Measurements from ENCODE around the gene KRTAP9-1. TPM values are rescaled to one million over a fixed set of nuclear protein-coding genes. Genes with fewer than 3 reads are reported as not detected.
"Not testable (repeated sequence)": the region's sequence is repeated elsewhere in the genome, so short reads cannot be mapped to it uniquely, and the experiment has no call there.

The KRTAP9-1 gene
- total and polyA plus RNA-seq, 10 donors, result not detected

DNA sequence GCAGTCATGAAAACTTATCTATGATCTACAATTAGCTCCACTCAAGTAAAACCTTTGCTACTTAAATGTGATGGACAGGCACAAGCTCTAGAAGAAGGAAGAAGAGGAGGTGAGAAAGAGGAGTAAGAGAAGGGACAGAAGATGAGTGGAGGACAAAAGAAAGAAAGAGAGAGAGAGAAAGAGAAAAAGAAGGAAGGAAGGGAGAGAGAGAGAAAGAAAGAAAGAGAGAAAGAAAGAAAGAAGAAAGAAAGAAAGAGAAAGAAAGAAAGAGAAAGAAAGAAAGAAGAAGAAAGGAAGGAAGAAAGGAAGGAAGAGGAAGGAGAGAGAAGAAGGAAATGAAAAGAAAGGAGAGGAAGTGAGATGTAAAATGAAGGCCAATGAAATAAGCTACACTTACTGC is 40.4 kb downstream of the KRTAP9-1 start:
- H3K9me3 ChIP-seq, result no peaks in the 10 kb centered on the region
- intact Hi-C loops (cut with DNase I; ENCODE audit: low total_unique reads), result loop anchor here (2.0 kb wide), 1 partner anchor 15 kb away; no protein-coding TSS in a partner anchor
- no peak for TF ChIP-seq POLR2A (IDR thresholded peaks at IDR 0.05)
- TF ChIP-seq POLR2AphosphoS5 (IDR thresholded peaks at IDR 0.05), result no peak
- TF ChIP-seq CTCF (IDR thresholded peaks at IDR 0.05 in 8 of 11, conservative IDR thresholded peaks at IDR 0.05 in 3 of 11), result no peak

DNA sequence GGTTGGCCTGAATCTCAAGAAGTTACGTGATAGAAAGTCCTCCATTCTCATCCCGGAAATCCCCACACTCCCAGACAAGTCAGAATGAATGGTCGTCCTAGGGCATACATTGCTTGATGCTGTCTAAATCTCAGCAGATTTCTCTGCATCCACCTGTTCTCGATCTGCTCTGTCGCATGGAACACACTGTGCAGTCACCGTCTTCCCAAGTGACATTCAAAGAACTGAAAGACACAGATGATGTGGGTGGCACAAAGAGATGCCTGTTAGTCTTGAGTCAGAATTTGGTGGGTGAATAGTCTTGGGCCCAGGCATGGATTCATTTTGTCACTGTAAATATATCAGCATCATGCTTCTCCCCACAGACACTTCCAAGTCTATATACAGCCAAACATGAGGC is 42.0 kb downstream of the KRTAP9-1 start:
- Histone ChIP-seq H3K4me3 (no peak overlapping the region), H3K4me1 (no peaks in the 10 kb centered on the region), H3K27me3 (replicated peaks in 1 of 7) (peaks cover 0 to 30% (median 5%) of the 10 kb centered on the region in 7 donors), H3K9me3 (no peaks in the 10 kb centered on the region), H3K36me3 (no peaks in the 10 kb centered on the region), H3K27ac (no peak overlapping the region)
- intact Hi-C loops (cut with DNase I; ENCODE audit: low total_unique reads), result loop anchor here (2.0 kb wide), 1 partner anchor 13 kb away; no protein-coding TSS in a partner anchor
- DNase-seq, result no peak
- 86 to 93% (median 92%) methylated on average over 6 of the region's 6 CpGs for WGBS, 5 donors
- TF ChIP-seq POLR2AphosphoS5 (IDR thresholded peaks at IDR 0.05) (no peak), POLR2A (IDR thresholded peaks at IDR 0.05) (no peak), CTCF (IDR thresholded peaks at IDR 0.05 in 8 of 11, conservative IDR thresholded peaks at IDR 0.05 in 3 of 11) (no peak)

More for the DNA sequence above, 40.4 kb downstream of the KRTAP9-1 start:
- peaks cover 0 to 40% (median 5%) of the 10 kb centered on the region in 7 donors for H3K27me3 ChIP-seq (replicated peaks in 1 of 7)
- H3K4me1 ChIP-seq, result no peaks in the 10 kb centered on the region
- no peak overlapping the region for H3K27ac ChIP-seq
- H3K36me3 ChIP-seq, result no peaks in the 10 kb centered on the region
- H3K4me3 ChIP-seq, result no peak overlapping the region
- no peak for DNase-seq

DNA sequence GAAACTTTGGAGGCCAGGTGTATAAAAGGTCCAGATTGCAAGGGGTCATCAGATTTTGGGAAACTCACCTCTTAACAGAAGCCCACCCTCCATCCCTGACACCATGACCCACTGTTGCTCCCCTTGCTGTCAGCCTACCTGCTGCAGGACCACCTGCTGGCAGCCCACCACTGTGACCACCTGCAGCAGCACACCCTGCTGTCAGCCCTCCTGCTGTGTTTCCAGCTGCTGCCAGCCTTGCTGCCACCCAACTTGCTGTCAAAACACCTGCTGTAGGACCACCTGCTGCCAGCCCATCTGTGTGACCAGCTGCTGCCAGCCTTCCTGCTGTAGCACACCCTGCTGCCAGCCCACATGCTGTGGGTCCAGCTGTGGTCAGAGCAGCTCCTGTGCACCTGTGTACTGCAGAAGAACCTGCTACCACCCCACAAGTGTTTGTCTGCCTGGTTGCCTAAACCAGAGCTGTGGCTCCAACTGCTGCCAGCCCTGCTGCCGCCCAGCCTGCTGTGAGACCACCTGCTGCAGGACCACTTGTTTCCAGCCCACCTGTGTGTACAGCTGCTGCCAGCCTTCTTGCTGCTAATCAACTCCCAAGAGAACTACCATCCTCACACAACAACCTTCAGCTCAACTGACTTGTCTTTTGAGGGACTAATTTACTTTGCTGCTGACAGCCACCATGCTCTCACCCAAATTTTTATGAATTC is 42.9 kb downstream of the KRTAP9-1 start, which contains the start of gene KRTAP9-3:
Gene KRTAP9-3 (plus strand): TSS at position 51 of the 707 bp plus-strand sequence. CDS start 53 bp downstream, at position 104.
- H3K9me3 ChIP-seq; H3K4me1 ChIP-seq; intact Hi-C loops (cut with DNase I; ENCODE audit: low total_unique reads); DNase-seq; H3K36me3 ChIP-seq; H3K27ac ChIP-seq; H3K4me3 ChIP-seq: not testable (repeated sequence)
- 72 to 100% (median 80%) methylated on average over 1 of the region's 1 CpG for WGBS, 5 donors
- peaks cover 0 to 30% (median 5%) of the 10 kb centered on the region in 7 donors for H3K27me3 ChIP-seq (replicated peaks in 1 of 7)

DNA sequence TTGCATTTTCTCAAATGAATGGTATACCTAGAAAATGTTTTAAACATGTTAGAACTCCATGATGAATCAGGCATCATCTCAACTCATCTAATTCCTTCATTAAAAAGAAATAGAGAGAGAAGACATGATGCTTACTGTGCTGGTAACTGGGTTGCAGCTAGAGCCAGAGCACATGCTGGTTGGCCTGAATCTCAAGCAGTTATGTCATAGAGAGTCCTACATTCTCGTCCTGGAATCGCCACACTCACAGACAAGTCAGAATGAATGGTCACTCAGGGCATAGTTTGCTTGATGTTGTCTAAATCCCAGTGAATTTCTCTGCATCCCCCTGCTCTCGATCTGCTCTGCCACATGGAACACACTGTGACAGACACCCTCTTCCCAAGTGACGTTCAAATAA is 47.4 kb downstream of the KRTAP9-1 start:
- WGBS, 5 donors, result 75 to 87% (median 83%) methylated on average over 4 of the region's 4 CpGs
- H3K4me3 ChIP-seq; H3K36me3 ChIP-seq; H3K9me3 ChIP-seq; H3K27ac ChIP-seq; intact Hi-C loops (cut with DNase I; ENCODE audit: low total_unique reads); H3K4me1 ChIP-seq; DNase-seq: not testable (repeated sequence)
- peaks cover 0 to 24% (median 0%) of the 10 kb centered on the region in 7 donors for H3K27me3 ChIP-seq (replicated peaks in 1 of 7)

- WGBS, 5 donors, result 33 to 70% (median 55%) methylated on average over 2 to 3 of the region's 3 CpGs; no CpG with 5 or more reads in 1 of the 5 donors
- H3K4me3 ChIP-seq; H3K4me1 ChIP-seq; DNase-seq; H3K9me3 ChIP-seq; H3K36me3 ChIP-seq; H3K27ac ChIP-seq; intact Hi-C loops (cut with DNase I; ENCODE audit: low total_unique reads): not testable (repeated sequence)
- peaks cover 0 to 18% (median 0%) of the 10 kb centered on the region in 7 donors for H3K27me3 ChIP-seq (replicated peaks in 1 of 7)
Observed at GRCh38 chr17:41237949-41238437, 48.3 kb downstream of the KRTAP9-1 start, which contains the start of gene KRTAP9-8. TSS of gene KRTAP9-8 (plus strand) at chr17:41237999. CDS start at chr17:41238052, 53 bp downstream.

Small RNA genes lying within 50 kb of the gene (small RNA-seq; reads per million reads assigned to genes)
- gene KRTAP4-17P, result 0 reads per million in 4 donors

Other genes with a start within 250 kb of the KRTAP9-1 start
Only the 30 nearest of the 40 such genes appear.
- not detected for gene KRTAP1-4, start 159.7 kb upstream of the KRTAP9-1 start, total RNA-seq
- not detected for gene KRTAP1-4, start 159.7 kb upstream of the KRTAP9-1 start, polyA plus RNA-seq
- gene KRTAP1-3, start 155.0 kb upstream of the KRTAP9-1 start, total RNA-seq, result not detected
- gene KRTAP1-3, start 155.0 kb upstream of the KRTAP9-1 start, polyA plus RNA-seq, result not detected
- gene KRTAP1-1, start 148.4 kb upstream of the KRTAP9-1 start, total RNA-seq, result not detected
- not detected for gene KRTAP1-1, start 148.4 kb upstream of the KRTAP9-1 start, polyA plus RNA-seq
- not detected for gene KRTAP2-1, start 142.6 kb upstream of the KRTAP9-1 start, total RNA-seq
- gene KRTAP2-1, start 142.6 kb upstream of the KRTAP9-1 start, polyA plus RNA-seq, result not detected
- gene KRTAP2-2, start 134.7 kb upstream of the KRTAP9-1 start, total RNA-seq, result not detected
- not detected for gene KRTAP2-2, start 134.7 kb upstream of the KRTAP9-1 start, polyA plus RNA-seq
- not detected for gene KRTAP2-3, start 129.8 kb upstream of the KRTAP9-1 start, total RNA-seq
- gene KRTAP2-3, start 129.8 kb upstream of the KRTAP9-1 start, polyA plus RNA-seq, result not detected
- not detected for gene KRTAP2-4, start 124.0 kb upstream of the KRTAP9-1 start, total RNA-seq
- not detected for gene KRTAP2-4, start 124.0 kb upstream of the KRTAP9-1 start, polyA plus RNA-seq
- not detected for gene KRTAP4-7, start 105.7 kb upstream of the KRTAP9-1 start, total RNA-seq
- not detected for gene KRTAP4-7, start 105.7 kb upstream of the KRTAP9-1 start, polyA plus RNA-seq
- not detected for gene KRTAP4-8, start 91.7 kb upstream of the KRTAP9-1 start, total RNA-seq
- gene KRTAP4-8, start 91.7 kb upstream of the KRTAP9-1 start, polyA plus RNA-seq, result not detected
- not detected for gene KRTAP4-16, start 87.7 kb upstream of the KRTAP9-1 start, total RNA-seq
- gene KRTAP4-16, start 87.7 kb upstream of the KRTAP9-1 start, polyA plus RNA-seq, result not detected
- not detected for gene KRTAP4-9, start 84.5 kb upstream of the KRTAP9-1 start, total RNA-seq
- gene KRTAP4-9, start 84.5 kb upstream of the KRTAP9-1 start, polyA plus RNA-seq, result not detected
- gene KRTAP4-11, start 71.5 kb upstream of the KRTAP9-1 start, total RNA-seq, result not detected
- not detected for gene KRTAP4-11, start 71.5 kb upstream of the KRTAP9-1 start, polyA plus RNA-seq
- gene KRTAP4-12, start 65.7 kb upstream of the KRTAP9-1 start, total RNA-seq, result not detected
- not detected for gene KRTAP4-12, start 65.7 kb upstream of the KRTAP9-1 start, polyA plus RNA-seq
- gene KRTAP4-6, start 49.3 kb upstream of the KRTAP9-1 start, total RNA-seq, result not detected
- gene KRTAP4-6, start 49.3 kb upstream of the KRTAP9-1 start, polyA plus RNA-seq, result not detected
- gene KRTAP4-5, start 40.1 kb upstream of the KRTAP9-1 start, total RNA-seq, result not detected
- gene KRTAP4-5, start 40.1 kb upstream of the KRTAP9-1 start, polyA plus RNA-seq, result not detected
- not detected for gene KRTAP4-4, start 29.1 kb upstream of the KRTAP9-1 start, total RNA-seq
- gene KRTAP4-4, start 29.1 kb upstream of the KRTAP9-1 start, polyA plus RNA-seq, result not detected
- gene KRTAP4-3, start 21.7 kb upstream of the KRTAP9-1 start, total RNA-seq, result not detected
- gene KRTAP4-3, start 21.7 kb upstream of the KRTAP9-1 start, polyA plus RNA-seq, result not detected
- gene KRTAP4-2, start 11.7 kb upstream of the KRTAP9-1 start, total RNA-seq, result not detected
- not detected for gene KRTAP4-2, start 11.7 kb upstream of the KRTAP9-1 start, polyA plus RNA-seq
- gene KRTAP4-1, start 5.0 kb upstream of the KRTAP9-1 start, total RNA-seq, result not detected
- gene KRTAP4-1, start 5.0 kb upstream of the KRTAP9-1 start, polyA plus RNA-seq, result not detected
- not detected for gene KRTAP9-2, start 36.8 kb downstream of the KRTAP9-1 start, total RNA-seq
- gene KRTAP9-2, start 36.8 kb downstream of the KRTAP9-1 start, polyA plus RNA-seq, result not detected
- not detected for gene KRTAP9-3, start 42.6 kb downstream of the KRTAP9-1 start, total RNA-seq
- not detected for gene KRTAP9-3, start 42.6 kb downstream of the KRTAP9-1 start, polyA plus RNA-seq
- gene KRTAP9-8, start 48.1 kb downstream of the KRTAP9-1 start, total RNA-seq, result not detected
- not detected for gene KRTAP9-8, start 48.1 kb downstream of the KRTAP9-1 start, polyA plus RNA-seq
- not detected for gene KRTAP9-4, start 59.8 kb downstream of the KRTAP9-1 start, total RNA-seq
- gene KRTAP9-4, start 59.8 kb downstream of the KRTAP9-1 start, polyA plus RNA-seq, result not detected
- not detected for gene KRTAP9-9, start 65.5 kb downstream of the KRTAP9-1 start, total RNA-seq
- not detected for gene KRTAP9-9, start 65.5 kb downstream of the KRTAP9-1 start, polyA plus RNA-seq
- gene KRTAP9-6, start 75.5 kb downstream of the KRTAP9-1 start, total RNA-seq, result not detected
- gene KRTAP9-6, start 75.5 kb downstream of the KRTAP9-1 start, polyA plus RNA-seq, result not detected
- not detected for gene KRTAP9-7, start 85.8 kb downstream of the KRTAP9-1 start, total RNA-seq
- gene KRTAP9-7, start 85.8 kb downstream of the KRTAP9-1 start, polyA plus RNA-seq, result not detected
- not detected for gene KRTAP29-1, start 113.0 kb downstream of the KRTAP9-1 start, total RNA-seq
- not detected for gene KRTAP29-1, start 113.0 kb downstream of the KRTAP9-1 start, polyA plus RNA-seq
- gene KRTAP16-1, start 119.4 kb downstream of the KRTAP9-1 start, total RNA-seq, result not detected
- not detected for gene KRTAP16-1, start 119.4 kb downstream of the KRTAP9-1 start, polyA plus RNA-seq
- not detected for gene KRTAP17-1, start 125.8 kb downstream of the KRTAP9-1 start, total RNA-seq
- gene KRTAP17-1, start 125.8 kb downstream of the KRTAP9-1 start, polyA plus RNA-seq, result not detected
- gene KRT33A, start 160.9 kb downstream of the KRTAP9-1 start, total RNA-seq, result not detected
- not detected for gene KRT33A, start 160.9 kb downstream of the KRTAP9-1 start, polyA plus RNA-seq